GM12801 (cell line): ENCODE measurements around the gene PTPRD.

Source experiments
- CTCF ChIP-seq: IDR thresholded peaks from one replicate; pipeline ENCODE4 v1.5.1; 2011; ENCODE audit warnings: control low read depth; ENCODE audit not compliant: insufficient read length; ENCODE audit errors: extremely low read depth

The PTPRD gene

DNA sequence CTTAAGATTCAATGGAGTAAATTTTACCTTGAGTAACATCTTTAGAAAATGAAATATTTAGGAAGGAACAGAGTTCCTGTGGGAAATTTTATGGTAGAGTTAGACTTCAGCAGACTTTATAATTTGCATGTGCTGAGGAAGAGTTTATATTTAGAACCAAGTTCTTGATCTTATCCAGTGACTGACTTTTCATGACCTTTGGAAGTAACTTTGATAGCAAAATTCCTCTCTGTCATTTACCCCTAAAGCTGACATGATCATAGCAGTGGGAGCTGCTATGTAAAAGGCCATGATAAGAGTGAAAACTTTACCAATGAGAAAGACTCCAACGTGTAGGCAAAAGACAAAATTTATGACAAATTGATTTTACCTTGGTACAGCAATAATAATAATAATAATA is 1741.4 kb downstream of the PTPRD start:
- no peak for TF ChIP-seq CTCF

GRCh38 chr9:8869812-8870211 is 1743.0 kb downstream of the PTPRD start:
- no peak for TF ChIP-seq CTCF

DNA sequence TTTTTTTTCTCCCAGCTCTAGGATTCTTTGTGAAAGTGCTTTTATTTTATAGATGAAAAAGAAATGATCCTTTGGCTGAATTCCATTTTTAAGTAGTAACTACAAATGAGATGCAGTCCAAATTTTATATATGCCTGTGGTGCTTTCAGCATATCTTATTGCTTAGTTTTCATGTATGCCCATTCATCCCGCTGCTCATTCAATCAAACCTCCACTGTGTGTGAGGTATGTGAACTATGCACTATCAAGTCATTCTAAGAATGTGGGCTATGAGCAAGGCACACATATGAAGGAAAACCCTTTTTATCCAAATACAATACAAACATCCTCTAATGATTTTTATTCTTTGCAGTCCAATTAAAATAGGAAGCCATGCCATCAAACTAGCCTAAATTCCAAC is 1744.2 kb downstream of the PTPRD start:
- no peak for TF ChIP-seq CTCF

DNA sequence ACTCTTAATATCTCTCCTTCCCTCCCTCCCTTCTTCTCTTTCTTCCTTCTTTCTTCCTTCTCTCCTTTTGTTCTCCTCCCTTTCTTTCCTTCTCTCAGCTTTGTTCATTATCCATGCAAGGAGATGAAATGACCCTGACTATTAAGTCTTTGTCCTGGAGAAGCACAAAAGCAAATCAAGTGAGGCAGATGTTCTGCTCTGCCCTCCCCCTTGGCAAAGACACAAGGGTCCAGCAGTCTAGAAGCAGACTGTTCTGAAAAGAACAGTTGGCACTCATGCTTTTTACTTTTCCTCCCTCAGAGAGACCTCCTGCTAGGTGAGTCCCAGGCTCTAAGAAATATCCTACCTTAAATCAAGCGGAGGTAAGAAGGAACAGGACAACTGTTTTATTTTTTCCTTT is 1745.7 kb downstream of the PTPRD start:
- TF ChIP-seq CTCF, result no peak

- no peak for TF ChIP-seq CTCF
Observed at GRCh38 chr9:8864545-8864896, 1748.3 kb downstream of the PTPRD start.

DNA sequence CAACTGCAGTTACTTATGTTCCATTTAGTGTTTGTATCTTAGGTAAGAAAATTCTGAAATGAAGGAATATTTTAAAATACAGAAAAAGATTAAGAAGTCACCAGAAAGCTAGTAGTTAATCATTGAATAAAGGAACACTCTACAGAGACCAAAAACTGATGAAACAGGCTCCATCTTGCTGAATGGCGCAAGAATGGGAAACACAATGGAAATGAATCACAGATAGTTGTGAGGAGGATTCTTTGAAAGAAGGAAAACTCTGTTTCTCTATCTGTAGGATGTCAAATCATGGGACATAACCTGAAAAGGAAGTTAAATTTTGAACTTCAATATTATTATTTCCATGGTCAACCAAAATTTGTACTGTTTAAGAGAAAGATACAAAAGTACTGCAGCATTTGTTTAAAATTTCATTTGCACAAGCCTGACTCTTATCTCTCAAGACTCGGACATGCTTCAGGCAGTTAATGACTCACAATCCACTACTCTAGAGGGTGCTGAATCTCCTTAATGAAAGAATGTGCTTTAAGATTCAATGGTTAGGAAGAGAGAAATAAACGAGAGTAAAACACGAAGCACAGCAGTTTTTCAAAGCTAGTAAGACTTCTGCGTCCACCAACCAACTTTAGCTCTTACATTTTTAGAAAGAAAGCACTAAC is 1748.8 kb downstream of the PTPRD start:
- no peak for TF ChIP-seq CTCF

GRCh38 chr9:8863069-8863468 is 1749.7 kb downstream of the PTPRD start:
- TF ChIP-seq CTCF, result no peak
